Smooth muscle cell (in vitro differentiated cells): ENCODE results near the gene RNF123. TPM values are rescaled to one million over a fixed set of nuclear protein-coding genes. Genes with fewer than 3 reads are reported as not detected.
A peak's percentile ranks its signal among the peaks of the same experiment; 100 is the strongest.
"Not testable (repeated sequence)": the region's sequence is repeated elsewhere in the genome, so short reads cannot be mapped to it uniquely, and the experiment has no call there.

Experiments
- DNase-seq: peaks from one replicate; lab custom pipeline; 2025; ENCODE audit not compliant: unreplicated experiment; lab: John Stamatoyannopoulos, UW
- H2AFZ ChIP-seq: fragments of 200-600 bp; sonication (generic); 2 replicates; pipeline ENCODE4 v1.6.0; 2016; ENCODE audit warnings: antibody characterized with exemption, low read depth, mild to moderate bottlenecking
- H3F3A ChIP-seq: fragments of 200-600 bp; sonication (generic); 2 replicates; pipeline ENCODE4 v1.6.0; 2017; ENCODE audit warnings: antibody characterized with exemption, low read depth
- H3K27ac ChIP-seq: fragments of 200-600 bp; sonication (generic); 2 replicates; pipeline ENCODE4 v1.5.1; 2016; ENCODE audit warnings: low read depth, mild to moderate bottlenecking
- H3K27me3 ChIP-seq: fragments of 200-600 bp; sonication (generic); 2 replicates; pipeline ENCODE4 v1.6.1; 2016; ENCODE audit warnings: low read depth, mild to moderate bottlenecking
- H3K36me3 ChIP-seq: fragments of 200-600 bp; sonication (generic); 2 replicates; pipeline ENCODE4 v1.5.1; 2016; ENCODE audit warnings: low read depth
- H3K4me1 ChIP-seq: fragments of 200-600 bp; sonication (generic); 2 replicates; pipeline ENCODE4 v1.5.1; 2016; ENCODE audit warnings: low read depth
- H3K4me2 ChIP-seq: fragments of 200-600 bp; sonication (generic); 2 replicates; pipeline ENCODE4 v1.6.0; 2016; ENCODE audit warnings: mild to moderate bottlenecking
- H3K4me3 ChIP-seq: fragments of 200-600 bp; sonication (generic); 2 replicates; pipeline ENCODE4 v1.5.1; 2016; ENCODE audit warnings: mild to moderate bottlenecking
- H3K79me2 ChIP-seq: fragments of 200-600 bp; sonication (generic); 2 replicates; pipeline ENCODE4 v1.6.0; 2016; ENCODE audit warnings: low read depth, mild to moderate bottlenecking
- H3K9ac ChIP-seq: fragments of 200-600 bp; sonication (generic); 2 replicates; pipeline ENCODE4 v1.6.0; 2016; ENCODE audit warnings: low read depth
- H3K9me3 ChIP-seq: fragments of 200-600 bp; sonication (generic); replicated peaks from 2 replicates; pipeline ENCODE4 v1.5.1; 2016; ENCODE audit warnings: low read depth
- H4K20me1 ChIP-seq: fragments of 200-600 bp; sonication (generic); 2 replicates; pipeline ENCODE4 v1.6.0; 2016; ENCODE audit warnings: low read depth
- WGBS: methylation state at CpG from one replicate; pipeline ENCODE4 v1.1.7; 2016; ENCODE audit warnings: low lambda C conversion rate; 5-methylcytosine and 5-hydroxymethylcytosine counted together
- polyA plus RNA-seq: library from polyadenylated mRNA; unstranded; fragments of >200 nt; fragmentation: Nextera tagmentation; extraction: Ambion mirVana; gene quantifications from 2 replicates; pipeline ENCODE4 v1.2.1, GENCODE V29; 2016
- total RNA-seq: library from RNA; depleted of rRNA; stranded (reverse); fragments of >200 nt; gene quantifications from 2 replicates; pipeline ENCODE4 v1.2.3, GENCODE V29; 2014

The RNF123 gene
- total and polyA plus RNA-seq, 2 experiments from 2014 or later = 15.8 to 23.9 TPM

DNA sequence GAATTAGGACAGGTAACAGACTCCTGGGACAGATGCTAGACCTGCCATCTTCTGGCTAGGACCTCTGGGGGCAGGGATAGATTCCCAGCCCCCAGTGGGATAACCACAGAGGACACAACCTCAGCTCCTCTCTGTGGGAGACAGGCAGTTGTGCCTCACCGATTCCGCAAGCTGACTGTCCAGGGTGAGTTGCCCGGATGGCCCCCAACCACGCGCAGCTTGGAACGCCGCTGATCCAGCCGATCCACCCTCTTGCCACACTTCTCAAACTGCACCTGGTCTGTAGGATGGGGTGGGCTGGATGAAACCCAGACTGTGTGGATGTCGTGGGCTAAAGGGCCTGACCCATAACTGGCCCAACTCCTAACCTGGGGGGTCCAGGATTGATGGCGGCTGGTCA is 4.3 kb upstream of the RNF123 start:
- H3K27me3 ChIP-seq, H2AFZ ChIP-seq, H3K9me3 ChIP-seq, H3K79me2 ChIP-seq, H3K36me3 ChIP-seq, H3K4me1 ChIP-seq, H3K4me3 ChIP-seq, H4K20me1 ChIP-seq, H3K9ac ChIP-seq, H3F3A ChIP-seq, H3K27ac ChIP-seq, H3K4me2 ChIP-seq, DNase-seq: not testable (repeated sequence)
- WGBS = 100% methylated on average over 10 of the region's 10 CpGs

GRCh38 chr3:49685846-49686245 is 3.5 kb upstream of the RNF123 start:
- not testable (repeated sequence) for H3K36me3 ChIP-seq, H4K20me1 ChIP-seq, H3F3A ChIP-seq, H3K9me3 ChIP-seq, H3K27me3 ChIP-seq, H3K27ac ChIP-seq, H3K9ac ChIP-seq, H2AFZ ChIP-seq, DNase-seq, H3K4me1 ChIP-seq
- 26% methylated on average over 31 of the region's 36 CpGs for WGBS
- peaks cover 11% of the 10 kb centered on the region for H3K79me2 ChIP-seq
- peak overlapping the region; percentile 82 for H3K4me2 ChIP-seq
- peak overlapping the region; percentile 51 for H3K4me3 ChIP-seq

DNA sequence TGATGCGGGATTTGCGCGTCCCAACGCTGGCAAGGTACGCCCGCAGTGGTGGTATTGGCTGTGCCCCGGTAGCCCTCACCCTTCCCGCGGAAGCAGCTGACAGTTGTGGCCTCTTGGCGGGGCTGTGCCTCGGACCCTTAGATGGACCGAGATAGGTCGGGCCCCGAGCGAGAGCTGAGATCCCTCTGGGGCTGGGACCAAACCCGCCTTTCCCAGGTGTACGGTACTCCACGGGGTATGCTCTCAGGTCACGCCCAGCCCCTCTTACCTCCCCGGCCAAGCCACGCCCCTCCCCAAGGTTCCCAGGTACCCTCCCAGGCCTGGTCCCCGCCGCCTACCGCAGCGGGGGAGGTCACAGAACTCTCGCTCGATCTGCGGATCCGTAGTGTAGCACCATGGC is 3.0 kb upstream of the RNF123 start:
- H3K27me3 ChIP-seq, H4K20me1 ChIP-seq, H3K27ac ChIP-seq, H2AFZ ChIP-seq, DNase-seq, H3K4me1 ChIP-seq, H3K9me3 ChIP-seq, H3F3A ChIP-seq, H3K36me3 ChIP-seq, H3K9ac ChIP-seq: not testable (repeated sequence)
- under 1% methylated on average over 27 of the region's 29 CpGs for WGBS
- H3K79me2 ChIP-seq = peaks cover 13% of the 10 kb centered on the region
- peak overlapping the region; percentile 51 for H3K4me3 ChIP-seq
- H3K4me2 ChIP-seq = peak overlapping the region; percentile 82

GRCh38 chr3:49686769-49687423 is 2.5 kb upstream of the RNF123 start:
- H3K4me1 ChIP-seq, H3K36me3 ChIP-seq, DNase-seq, H3K27ac ChIP-seq, H2AFZ ChIP-seq, H4K20me1 ChIP-seq, H3K9ac ChIP-seq, H3K9me3 ChIP-seq, H3K27me3 ChIP-seq, H3F3A ChIP-seq: not testable (repeated sequence)
- Histone ChIP-seq H3K4me2 (peak overlapping the region; percentile 82), H3K4me3 (peak overlapping the region; percentile 51), H3K79me2 (peaks cover 16% of the 10 kb centered on the region)
- WGBS = 10% methylated on average over 43 of the region's 44 CpGs

DNA sequence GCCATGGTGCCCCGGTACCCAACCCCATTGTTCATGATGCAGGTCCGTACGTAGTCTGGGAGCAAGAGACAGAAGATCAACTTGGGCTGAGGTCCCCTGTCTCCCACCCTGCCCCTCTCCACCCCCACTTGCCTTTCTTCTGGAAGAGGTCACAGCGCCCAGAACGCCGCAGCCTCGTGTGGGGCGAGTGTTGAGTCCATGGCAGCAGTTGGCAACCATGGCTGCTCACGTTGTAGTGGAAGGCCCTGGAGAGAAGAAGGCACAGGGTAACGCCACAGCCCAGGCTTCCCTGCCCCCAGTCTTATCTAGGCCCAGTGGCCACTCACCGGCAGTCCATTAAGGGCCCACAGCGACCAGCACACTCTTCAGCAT is 1.9 kb upstream of the RNF123 start:
- DNase-seq, H2AFZ ChIP-seq, H3K36me3 ChIP-seq, H3K27ac ChIP-seq, H3K9me3 ChIP-seq, H3K27me3 ChIP-seq, H3F3A ChIP-seq, H3K9ac ChIP-seq, H4K20me1 ChIP-seq, H3K4me1 ChIP-seq: not testable (repeated sequence)
- H3K4me2 ChIP-seq = peak overlapping the region; percentile 82
- 94% methylated on average over 11 of the region's 12 CpGs for WGBS
- peak overlapping the region; percentile 51 for H3K4me3 ChIP-seq
- peaks cover 21% of the 10 kb centered on the region for H3K79me2 ChIP-seq

GRCh38 chr3:49688338-49689045 is 865 bp upstream of the RNF123 start:
- H3K4me3 ChIP-seq = peak overlapping the region; percentile 89
- not testable (repeated sequence) for H3K27me3 ChIP-seq, H4K20me1 ChIP-seq, H3F3A ChIP-seq, H3K9me3 ChIP-seq, H3K36me3 ChIP-seq, DNase-seq, H3K4me1 ChIP-seq
- peak overlapping the region; percentile 97 for H3K4me2 ChIP-seq
- 79% methylated on average over 7 of the region's 7 CpGs for WGBS
- peak overlapping the region; percentile 60 for H2AFZ ChIP-seq
- H3K27ac ChIP-seq = peak overlapping the region; percentile 8
- peak overlapping the region; percentile 46 for H3K9ac ChIP-seq
- H3K79me2 ChIP-seq = peaks cover 26% of the 10 kb centered on the region

GRCh38 chr3:49689908-49690624 is 709 bp downstream of the RNF123 start:
- H3K4me1 ChIP-seq = not testable (repeated sequence)
- WGBS = 19% methylated on average over 16 of the region's 16 CpGs
- peaks cover 28% of the 10 kb centered on the region for H3K79me2 ChIP-seq

DNA sequence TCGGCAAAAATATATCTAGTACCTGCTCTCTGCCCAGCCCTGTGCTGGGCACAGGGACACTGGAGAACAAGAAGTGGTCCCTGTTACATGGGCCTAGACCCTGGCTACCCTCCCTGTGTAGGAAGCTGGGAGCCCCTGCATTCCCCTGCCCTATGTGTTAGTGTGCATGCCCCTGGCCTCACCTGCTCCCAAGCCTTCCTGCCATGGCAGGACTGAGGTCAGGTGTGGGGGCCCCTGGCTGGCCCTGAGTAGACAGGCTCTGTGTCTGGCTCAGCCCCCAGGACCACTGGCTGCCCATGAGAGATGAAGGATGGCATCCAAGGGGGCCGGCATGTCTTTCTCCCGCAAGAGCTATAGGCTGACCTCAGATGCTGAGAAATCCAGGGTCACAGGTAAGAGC is 1.5 kb downstream of the RNF123 start:
- H3K4me2 ChIP-seq, H3K9ac ChIP-seq: not testable (repeated sequence)

More at GRCh38 chr3:49689908-49690624, 709 bp downstream of the RNF123 start:
- Histone ChIP-seq H3K4me3 (peak overlapping the region; percentile 89), H3K9ac (peak overlapping the region; percentile 74), H4K20me1 (peaks cover 13% of the 10 kb centered on the region), H3K4me2 (peak overlapping the region; percentile 97), H2AFZ (peak overlapping the region; percentile 60)
- H3F3A ChIP-seq, H3K27me3 ChIP-seq, H3K27ac ChIP-seq, H3K36me3 ChIP-seq, DNase-seq, H3K9me3 ChIP-seq: not testable (repeated sequence)

More for the DNA sequence above, 1.5 kb downstream of the RNF123 start:
- H3K36me3 ChIP-seq, H3K9me3 ChIP-seq, H2AFZ ChIP-seq, H3K4me1 ChIP-seq, H3K27me3 ChIP-seq, H3F3A ChIP-seq, DNase-seq, H3K27ac ChIP-seq, H3K4me3 ChIP-seq: not testable (repeated sequence)
- Histone ChIP-seq H3K79me2 (peaks cover 28% of the 10 kb centered on the region), H4K20me1 (peaks cover 13% of the 10 kb centered on the region)
- 94% methylated on average over 3 of the region's 3 CpGs for WGBS
